Esophagus squamous epithelium (tissue), 5 donors: ENCODE data around the gene G0S2. TPM values are rescaled to one million over a fixed set of nuclear protein-coding genes. Genes with fewer than 3 reads are reported as not detected.

Experiments
- DNase-seq: peaks from one replicate; lab custom pipeline; 2025; lab: John Stamatoyannopoulos, UW
- H3K27ac ChIP-seq, 4 donors: fragments of 200-600 bp; sonication (generic); one replicate each; pipeline ENCODE4 v1.5.1; 2016 to 2019; ENCODE audit warnings: mild to moderate bottlenecking in 1 of 4
- H3K27me3 ChIP-seq, 4 donors: fragments of 200-600 bp; sonication (generic); 1 replicate in 3 of 4; 2 replicates in 1 of 4; pipeline versions ENCODE4 v1.5.1 to v1.6.0; 2017 to 2021; ENCODE audit warnings: antibody characterized with exemption in 1 of 4
- H3K36me3 ChIP-seq, 3 donors: fragments of 200-600 bp; sonication (generic); one replicate each; pipeline ENCODE4 v1.5.1; 2016 to 2019
- H3K4me1 ChIP-seq, 3 donors: fragments of 200-600 bp; sonication (generic); one replicate each; pipeline ENCODE4 v1.5.1; 2017 to 2019
- H3K4me3 ChIP-seq, 4 donors: fragments of 200-600 bp; sonication (generic); 1 replicate in 3 of 4; 2 replicates in 1 of 4; pipeline ENCODE4 v1.5.1; 2016 to 2019; ENCODE audit warnings: mild to moderate bottlenecking in 2 of 4, moderate library complexity in 1 of 4
- H3K9me3 ChIP-seq, 3 donors: fragments of 200-600 bp; sonication (generic); one replicate each; pipeline ENCODE4 v1.5.1; 2016 to 2019
- POLR2A ChIP-seq, 4 donors: fragments of 450-650 bp; IDR thresholded peaks; one replicate each; pipeline ENCODE4 v1.6.1; 2017; ENCODE audit warnings: antibody characterized with exemption in 4 of 4, mild to moderate bottlenecking in 4 of 4, moderate library complexity in 3 of 4
- WGBS, 2 donors: methylation state at CpG; one replicate each; pipeline ENCODE4 v1.1.5; 2018; 5-methylcytosine and 5-hydroxymethylcytosine counted together
- intact Hi-C: fragments of 100-400 bp; cut with DNase I; formaldehyde crosslinking; loops from one replicate; pipeline ENCODE4 v1.15.0; 2022
- total RNA-seq, 4 donors: library from RNA; depleted of rRNA; stranded (reverse); fragments of >200 nt; gene quantifications; one replicate each; pipeline ENCODE4 v1.1.0, GENCODE V29; 2016
- TF ChIP-seq, protein P1 (sequence below), 6 experiments: fragments of 450-650 bp in 4 of 6; fragments of 200-600 bp in 2 of 6; sonication (generic) in 2 of 6; IDR thresholded peaks; one replicate each; pipeline ENCODE4 v1.5.1; 2016 to 2019; ENCODE audit warnings: antibody characterized with exemption in 6 of 6, mild to moderate bottlenecking in 4 of 6, moderate library complexity in 4 of 6
- donor health status: DM: yes; HTN: yes; CAD: no.

G0S2 gene
- total RNA-seq, 4 donors from 2014 or later = 6.7 to 25.2 (median 7.1) TPM

GRCh38 chr1:209643285-209644020, 31.8 kb upstream of the G0S2 start:
- TF ChIP-seq, protein P1, sequence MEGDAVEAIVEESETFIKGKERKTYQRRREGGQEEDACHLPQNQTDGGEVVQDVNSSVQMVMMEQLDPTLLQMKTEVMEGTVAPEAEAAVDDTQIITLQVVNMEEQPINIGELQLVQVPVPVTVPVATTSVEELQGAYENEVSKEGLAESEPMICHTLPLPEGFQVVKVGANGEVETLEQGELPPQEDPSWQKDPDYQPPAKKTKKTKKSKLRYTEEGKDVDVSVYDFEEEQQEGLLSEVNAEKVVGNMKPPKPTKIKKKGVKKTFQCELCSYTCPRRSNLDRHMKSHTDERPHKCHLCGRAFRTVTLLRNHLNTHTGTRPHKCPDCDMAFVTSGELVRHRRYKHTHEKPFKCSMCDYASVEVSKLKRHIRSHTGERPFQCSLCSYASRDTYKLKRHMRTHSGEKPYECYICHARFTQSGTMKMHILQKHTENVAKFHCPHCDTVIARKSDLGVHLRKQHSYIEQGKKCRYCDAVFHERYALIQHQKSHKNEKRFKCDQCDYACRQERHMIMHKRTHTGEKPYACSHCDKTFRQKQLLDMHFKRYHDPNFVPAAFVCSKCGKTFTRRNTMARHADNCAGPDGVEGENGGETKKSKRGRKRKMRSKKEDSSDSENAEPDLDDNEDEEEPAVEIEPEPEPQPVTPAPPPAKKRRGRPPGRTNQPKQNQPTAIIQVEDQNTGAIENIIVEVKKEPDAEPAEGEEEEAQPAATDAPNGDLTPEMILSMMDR (IDR thresholded peaks at IDR 0.05) = peak in 2 of 6 experiments; percentile 5 to 7
- TF ChIP-seq POLR2A (IDR thresholded peaks at IDR 0.05) = no peak
- intact Hi-C loops = no loop called here
- Histone ChIP-seq H3K9me3 (no peaks in the 10 kb centered on the region), H3K4me3 (no peak overlapping the region), H3K27me3 (peaks cover 0 to 5% (median 0%) of the 10 kb centered on the region in 4 donors), H3K36me3 (peaks cover 0 to 2% (median 0%) of the 10 kb centered on the region in 3 donors), H3K4me1 (peaks cover 29 to 88% (median 61%) of the 10 kb centered on the region in 3 donors), H3K27ac (peak overlapping the region; percentile 63 to 73 (median 70))
- DNase-seq = no peak
- WGBS, 2 donors = 0 to 16% methylated on average over 2 of the region's 2 CpGs

DNA sequence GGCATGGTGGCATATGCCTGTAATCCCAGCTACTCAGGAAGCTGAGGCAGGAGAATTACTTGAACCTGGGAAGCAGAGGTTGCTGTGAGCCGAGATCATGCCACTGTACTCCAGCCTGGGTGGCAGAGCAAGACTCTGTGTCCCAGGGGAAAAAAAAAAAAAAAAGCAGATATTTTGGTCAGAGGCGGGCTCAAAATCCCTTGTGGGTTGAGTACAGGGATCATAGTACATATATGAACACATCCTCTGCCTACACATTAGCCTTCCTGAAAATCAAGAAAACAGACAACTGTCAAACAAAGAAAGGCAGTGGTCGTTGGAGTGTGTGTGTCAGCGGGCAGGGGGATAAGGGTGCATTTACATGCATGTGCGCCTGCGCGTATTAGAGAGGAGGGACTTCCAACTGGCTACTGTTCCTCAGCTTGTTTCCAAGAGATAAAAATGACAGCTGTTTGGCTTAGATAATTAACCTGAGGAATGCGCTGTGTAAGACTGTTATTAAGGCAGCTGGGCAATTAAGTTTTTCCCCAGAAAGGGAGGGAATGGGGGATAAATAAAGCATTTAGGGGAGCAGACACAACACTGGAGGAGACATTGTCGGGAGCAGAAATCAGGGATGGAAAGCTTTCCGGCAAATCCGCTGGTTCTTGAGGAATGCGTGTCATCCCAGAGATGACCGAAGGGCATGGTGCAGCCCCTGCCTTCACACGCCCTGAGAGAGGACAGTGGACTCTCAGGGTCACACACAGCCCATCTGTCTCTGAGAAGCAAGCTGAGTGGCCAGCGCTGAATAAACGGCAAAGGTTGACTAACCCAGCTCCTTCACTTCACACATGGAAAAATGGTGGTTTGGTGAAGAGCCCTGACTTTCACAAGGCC, 29.4 kb upstream of the G0S2 start:
- Histone ChIP-seq H3K27ac (peak overlapping the region in 2 of 4 donors; percentile 66 to 73), H3K27me3 (peaks cover 0 to 5% (median 0%) of the 10 kb centered on the region in 4 donors), H3K36me3 (no peaks in the 10 kb centered on the region), H3K9me3 (no peaks in the 10 kb centered on the region), H3K4me3 (no peak overlapping the region), H3K4me1 (peaks cover 45 to 100% (median 81%) of the 10 kb centered on the region in 3 donors)
- intact Hi-C loops = no loop called here
- DNase-seq = no peak
- WGBS, 2 donors = 68 to 69% methylated on average over 16 of the region's 16 CpGs
- TF ChIP-seq, protein P1 (IDR thresholded peaks at IDR 0.05) = no peak
- no peak for TF ChIP-seq POLR2A (IDR thresholded peaks at IDR 0.05)

- TF ChIP-seq, protein P1 (IDR thresholded peaks at IDR 0.05) = peak in 1 of 6 experiments; percentile 45
- TF ChIP-seq POLR2A (IDR thresholded peaks at IDR 0.05) = no peak
- Histone ChIP-seq H3K9me3 (no peaks in the 10 kb centered on the region), H3K27ac (peak overlapping the region in 1 of 4 donors; percentile 66), H3K4me1 (peaks cover 46 to 100% (median 84%) of the 10 kb centered on the region in 3 donors), H3K36me3 (no peaks in the 10 kb centered on the region), H3K4me3 (no peak overlapping the region), H3K27me3 (peaks cover 0 to 2% (median 0%) of the 10 kb centered on the region in 4 donors)
- no peak for DNase-seq
- 63 to 76% methylated on average over 5 of the region's 5 CpGs for WGBS, 2 donors
- intact Hi-C loops = no loop called here
These were observed 28.7 kb upstream of the G0S2 start for GRCh38 chr1:209646558-209646957.

- Histone ChIP-seq H3K27me3 (no peaks in the 10 kb centered on the region), H3K27ac (peak overlapping the region in 1 of 4 donors; percentile 19), H3K36me3 (no peaks in the 10 kb centered on the region), H3K4me3 (no peak overlapping the region), H3K4me1 (peaks cover 47 to 100% (median 78%) of the 10 kb centered on the region in 3 donors), H3K9me3 (no peaks in the 10 kb centered on the region)
- WGBS, 2 donors = 41 to 52% methylated on average over 3 to 4 of the region's 4 CpGs
- intact Hi-C loops = no loop called here
- DNase-seq = no peak
- no peak for TF ChIP-seq POLR2A (IDR thresholded peaks at IDR 0.05)
- TF ChIP-seq, protein P1 (IDR thresholded peaks at IDR 0.05) = no peak
These were observed 28.1 kb upstream of the G0S2 start for GRCh38 chr1:209647156-209647555.
